MCF 10A (cell line): ENCODE results near the gene OSBP2. TPM values are rescaled to one million over a fixed set of nuclear protein-coding genes. Genes with fewer than 3 reads are reported as not detected.
A peak's percentile ranks its signal among the peaks of the same experiment; 100 is the strongest.

ENCODE experiments used
- BruUV-seq: library from RNA; stranded (reverse); fragments of 400-500 nt; replicated peaks from 2 replicates; lab custom pipeline; 2021; lab: Mats Ljungman, UMichigan
- CTCF ChIA-PET: fragments of 300-600 bp; sonication (Branson Sonifier 250); formaldehyde crosslinking; extraction: SDS; loops from one replicate; lab custom pipeline; 2021; ENCODE audit warnings: antibody characterized with exemption, inconsistent platforms; lab: Yijun Ruan, JAX
- POLR2A ChIA-PET: fragments of 300-600, 350-650 bp; sonication (Branson Sonifier 250); formaldehyde crosslinking; extraction: SDS; loops from one replicate; lab custom pipeline; 2020; ENCODE audit warnings: antibody characterized with exemption, inconsistent platforms; lab: Yijun Ruan, JAX
- DNase-seq: peaks from one replicate; pipeline ENCODE4 v3.0.0-alpha.2; 2018; ENCODE audit not compliant: unreplicated experiment
- H3K27ac Mint-ChIP-seq: one replicate; pipeline ENCODE4 v1.8.0; 2022; ENCODE audit warnings: mild to moderate bottlenecking, low read depth, mixed read lengths; ENCODE audit not compliant: unreplicated experiment
- H3K27me3 Mint-ChIP-seq: one replicate; pipeline ENCODE4 v1.8.0; 2022; ENCODE audit warnings: mixed read lengths; ENCODE audit not compliant: insufficient read depth, unreplicated experiment
- H3K36me3 Mint-ChIP-seq: one replicate; pipeline ENCODE4 v1.8.0; 2022; ENCODE audit warnings: mild to moderate bottlenecking, moderate library complexity, mixed read lengths; ENCODE audit not compliant: insufficient read depth, unreplicated experiment
- H3K4me1 Mint-ChIP-seq: one replicate; pipeline ENCODE4 v1.8.0; 2022; ENCODE audit warnings: mixed read lengths; ENCODE audit not compliant: insufficient read depth, unreplicated experiment
- H3K4me3 Mint-ChIP-seq: one replicate; pipeline ENCODE4 v1.8.0; 2022; ENCODE audit warnings: mild to moderate bottlenecking, moderate library complexity, mixed read lengths; ENCODE audit not compliant: unreplicated experiment
- H3K9me3 Mint-ChIP-seq: one replicate; pipeline ENCODE4 v1.8.0; 2022; ENCODE audit warnings: mixed read lengths; ENCODE audit not compliant: unreplicated experiment
- CTCF ChIP-seq: fragments of 200-600 bp; IDR thresholded peaks from one replicate; pipeline ENCODE4 v1.8.0; 2022; ENCODE audit warnings: antibody characterized with exemption, mild to moderate bottlenecking; ENCODE audit not compliant: unreplicated experiment
- intact Hi-C: fragments of 100-400 bp; cut with micrococcal nuclease; formaldehyde crosslinking; loops from 2 replicates; pipeline ENCODE4 v1.14.1; 2022
- total RNA-seq: library from RNA; stranded (reverse); gene quantifications from 2 replicates; pipeline ENCODE4 v1.2.3, GENCODE V29; 2022

Gene OSBP2
- total RNA-seq, 1 experiment from 2014 or later, result 276 TPM

DNA sequence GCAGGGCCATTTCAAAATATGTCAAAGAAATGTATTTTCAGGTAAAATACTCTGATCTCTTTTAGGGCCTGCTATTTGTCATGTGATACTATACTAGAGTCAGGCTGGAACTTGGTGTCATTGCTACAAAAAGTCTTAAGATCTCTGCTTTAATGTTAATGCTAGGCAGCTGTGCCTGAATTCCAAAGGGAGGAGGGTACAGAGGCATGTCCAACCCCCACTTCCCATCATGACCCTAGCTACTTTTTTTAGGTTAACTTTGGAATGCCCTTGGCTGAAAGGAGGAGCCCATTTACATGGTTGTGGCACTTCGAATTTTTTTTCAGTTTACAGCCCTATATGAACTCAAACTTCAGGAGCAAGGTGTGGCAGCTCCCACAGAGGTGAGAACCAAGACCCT is 58.1 kb downstream of the OSBP2 start:
- POLR2A ChIA-PET, result no interaction called here
- Mint-ChIP-seq H3K27me3 (no peaks in the 10 kb centered on the region), H3K4me3 (no peak overlapping the region), H3K36me3 (peaks cover 6% of the 10 kb centered on the region), H3K9me3 (no peaks in the 10 kb centered on the region), H3K27ac (no peak overlapping the region), H3K4me1 (peaks cover 5% of the 10 kb centered on the region)
- intact Hi-C loops, result no loop called here
- CTCF ChIA-PET, result interaction anchor here (0.6 to 8.3 kb wide), 3 partner anchors 11 to 145 kb away, joined by 3 to 191 read pairs (median 5); partner anchors contain the start of gene SLC35E4
- DNase-seq, result no peak
- BruUV-seq, result no TSS peak
- TF ChIP-seq CTCF, result no peak

DNA sequence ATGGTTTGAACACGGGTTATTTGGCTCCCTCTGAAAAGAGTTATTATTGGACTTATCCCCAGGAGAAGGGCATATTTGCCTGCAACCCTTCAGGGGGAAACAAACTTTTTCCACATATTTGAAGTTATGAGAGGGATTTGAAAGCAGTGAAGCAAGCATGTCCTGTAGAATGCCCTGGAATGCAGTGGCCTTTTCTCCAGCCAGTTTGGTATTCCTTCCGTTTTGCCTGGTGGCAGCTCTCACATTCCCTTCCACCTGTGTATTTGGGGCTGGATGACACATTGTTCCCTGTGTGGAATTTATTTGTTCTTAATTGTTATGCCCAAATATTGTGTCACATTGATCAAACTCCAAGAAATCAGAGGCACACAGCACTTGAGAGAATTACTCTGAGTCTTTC is 59.0 kb downstream of the OSBP2 start:
- Mint-ChIP-seq H3K36me3 (peaks cover 6% of the 10 kb centered on the region), H3K27me3 (no peaks in the 10 kb centered on the region), H3K4me3 (no peak overlapping the region), H3K4me1 (peaks cover 5% of the 10 kb centered on the region), H3K9me3 (no peaks in the 10 kb centered on the region), H3K27ac (no peak overlapping the region)
- intact Hi-C loops, result no loop called here
- CTCF ChIA-PET, result interaction anchor here (0.6 to 8.3 kb wide), 8 partner anchors 11 to 309 kb away, joined by 3 to 191 read pairs (median 10); partner anchors contain the start of gene SLC35E4
- BruUV-seq, result no TSS peak
- no peak for TF ChIP-seq CTCF
- POLR2A ChIA-PET, result interaction anchor here (2.1 kb wide), 1 partner anchor 119 kb away, joined by 21 read pairs; the partner anchor contains the start of gene SLC35E4
- DNase-seq, result no peak

DNA sequence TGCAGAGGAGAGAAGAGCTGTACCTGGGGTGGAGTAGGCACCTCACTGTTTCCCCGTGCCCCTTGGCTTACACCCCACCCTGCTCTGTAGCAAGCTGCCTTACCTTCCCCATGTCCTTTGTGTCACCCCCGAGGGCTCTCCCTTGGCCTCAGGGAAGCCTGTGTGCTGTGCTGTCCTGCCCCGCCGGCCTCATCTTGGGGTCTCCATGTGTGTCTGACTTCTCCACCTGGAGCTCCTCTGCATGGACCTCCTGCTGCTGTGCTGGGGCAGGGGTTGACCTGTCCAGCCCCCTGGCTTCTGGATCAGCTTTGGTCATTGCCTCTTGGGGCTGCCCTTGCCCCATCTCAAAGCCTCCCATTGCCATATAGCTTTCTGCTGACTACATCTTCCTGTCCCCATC is 59.8 kb downstream of the OSBP2 start:
- POLR2A ChIA-PET, result interaction anchor here (1.4 to 2.1 kb wide), 2 partner anchors 120 to 163 kb away, joined by 4 to 21 read pairs; partner anchors contain the start of genes PES1 and SLC35E4
- no TSS peak for BruUV-seq
- Mint-ChIP-seq H3K4me1 (peaks cover 5% of the 10 kb centered on the region), H3K27ac (no peak overlapping the region), H3K36me3 (peaks cover 6% of the 10 kb centered on the region), H3K27me3 (no peaks in the 10 kb centered on the region), H3K9me3 (no peaks in the 10 kb centered on the region), H3K4me3 (no peak overlapping the region)
- intact Hi-C loops, result no loop called here
- no peak for DNase-seq
- CTCF ChIA-PET, result interaction anchor here (0.6 to 8.3 kb wide), 45 partner anchors 9 to 1511 kb away, joined by 3 to 191 read pairs (median 4); partner anchors contain the start of genes PES1, SLC35E4 and TCN2
- TF ChIP-seq CTCF, result no peak

DNA sequence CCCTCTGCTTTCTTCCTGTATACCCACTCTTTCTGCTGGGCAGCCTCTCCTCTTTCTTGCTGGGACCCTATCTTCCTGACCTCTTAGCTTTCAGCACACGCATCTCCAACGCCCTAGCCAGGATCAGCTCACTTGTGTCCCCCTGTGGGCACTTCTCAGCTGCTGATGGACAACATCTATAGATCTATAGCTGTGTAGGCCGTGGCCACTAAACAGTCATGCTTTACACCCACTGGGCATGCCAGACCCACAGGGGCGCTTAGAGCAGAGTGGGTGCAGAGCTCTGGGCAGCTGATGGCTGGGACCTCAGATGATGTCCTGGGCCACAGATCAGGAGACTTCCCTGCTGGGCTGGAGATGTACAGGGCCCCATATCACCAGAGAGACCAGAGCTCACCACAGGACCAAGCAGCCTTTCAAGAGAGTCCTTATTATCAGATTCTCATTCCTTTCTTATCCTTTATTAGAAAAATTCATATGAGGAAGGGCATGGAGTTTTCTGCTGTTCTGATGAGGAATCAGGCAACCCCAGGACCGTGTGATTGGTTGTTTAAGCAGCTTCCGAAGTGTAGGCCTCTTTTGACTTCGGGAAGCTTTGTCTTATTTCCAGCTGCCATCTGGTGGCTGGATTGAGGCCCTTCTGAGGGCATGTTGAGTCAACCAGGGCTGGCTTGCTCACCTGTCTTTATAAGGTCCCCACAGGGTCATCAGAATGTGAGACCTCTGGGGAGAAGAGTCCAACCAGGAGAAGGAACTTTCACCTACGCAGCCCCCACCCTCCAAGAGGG is 60.5 kb downstream of the OSBP2 start:
- ChIA-PET POLR2A (interaction anchor here (0.5 to 2.1 kb wide), 5 partner anchors 120 to 364 kb away, joined by 3 to 21 read pairs (median 3); partner anchors contain the start of genes PES1 and SLC35E4), CTCF (interaction anchor here (0.6 to 8.3 kb wide), 55 partner anchors 8 to 1511 kb away, joined by 3 to 191 read pairs (median 4); partner anchors contain the start of genes DUSP18, PES1, SLC35E4 and TCN2)
- peak; percentile 81 for DNase-seq
- H3K27ac Mint-ChIP-seq, result no peak overlapping the region
- intact Hi-C loops, result loop anchor here (1.0 kb wide), 2 partner anchors 121 to 310 kb away; no protein-coding TSS in a partner anchor
- H3K4me1 Mint-ChIP-seq, result peaks cover 5% of the 10 kb centered on the region
- H3K36me3 Mint-ChIP-seq, result peaks cover 6% of the 10 kb centered on the region
- H3K4me3 Mint-ChIP-seq, result no peak overlapping the region
- H3K27me3 Mint-ChIP-seq, result no peaks in the 10 kb centered on the region
- no TSS peak for BruUV-seq
- no peaks in the 10 kb centered on the region for H3K9me3 Mint-ChIP-seq
- peak; percentile 70 for TF ChIP-seq CTCF
